ENCODE data around the gene ILK. TPM values are rescaled to one million over a fixed set of nuclear protein-coding genes. Genes with fewer than 3 reads are reported as not detected.

Gene ILK
- total RNA-seq, 4 donors from 2014 or later, result 101 to 144 (median 121) TPM

GRCh38 chr11:6612213-6613041 lies 8.9 kb downstream of the ILK start, which contains the start of gene TAF10:
TAF10 (minus strand) TSS chr11:6612216; CDS start chr11:6612189, 27 bp downstream.
- H3K27ac ChIP-seq, result peak within 1 kb of the TSS; percentile 96 to 99 (median 99)
- peaks cover 32 to 44% of the 10 kb centered on the region in 2 donors for H3K36me3 ChIP-seq
- intact Hi-C loops (cut with DNase I), result no loop called here
- DNase-seq, result peak; percentile 98
- peak in 1 of 2 donors; percentile 98 for TF ChIP-seq POLR2A (IDR thresholded peaks at IDR 0.05)
- TF ChIP-seq, protein P1, sequence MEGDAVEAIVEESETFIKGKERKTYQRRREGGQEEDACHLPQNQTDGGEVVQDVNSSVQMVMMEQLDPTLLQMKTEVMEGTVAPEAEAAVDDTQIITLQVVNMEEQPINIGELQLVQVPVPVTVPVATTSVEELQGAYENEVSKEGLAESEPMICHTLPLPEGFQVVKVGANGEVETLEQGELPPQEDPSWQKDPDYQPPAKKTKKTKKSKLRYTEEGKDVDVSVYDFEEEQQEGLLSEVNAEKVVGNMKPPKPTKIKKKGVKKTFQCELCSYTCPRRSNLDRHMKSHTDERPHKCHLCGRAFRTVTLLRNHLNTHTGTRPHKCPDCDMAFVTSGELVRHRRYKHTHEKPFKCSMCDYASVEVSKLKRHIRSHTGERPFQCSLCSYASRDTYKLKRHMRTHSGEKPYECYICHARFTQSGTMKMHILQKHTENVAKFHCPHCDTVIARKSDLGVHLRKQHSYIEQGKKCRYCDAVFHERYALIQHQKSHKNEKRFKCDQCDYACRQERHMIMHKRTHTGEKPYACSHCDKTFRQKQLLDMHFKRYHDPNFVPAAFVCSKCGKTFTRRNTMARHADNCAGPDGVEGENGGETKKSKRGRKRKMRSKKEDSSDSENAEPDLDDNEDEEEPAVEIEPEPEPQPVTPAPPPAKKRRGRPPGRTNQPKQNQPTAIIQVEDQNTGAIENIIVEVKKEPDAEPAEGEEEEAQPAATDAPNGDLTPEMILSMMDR (IDR thresholded peaks at IDR 0.05), result peak in 4 of 6 experiments; percentile 34 to 63 (median 44)
- no peaks in the 10 kb centered on the region for H3K27me3 ChIP-seq
- WGBS, 2 donors, result 0 to 1% methylated on average over 31 to 34 of the region's 51 CpGs
- peak within 1 kb of the TSS; percentile 12 to 74 (median 50) for H3K4me3 ChIP-seq (replicated peaks in 1 of 3)
- H3K9me3 ChIP-seq, result no peaks in the 10 kb centered on the region
- peaks cover 12 to 21% of the 10 kb centered on the region in 2 donors for H3K4me1 ChIP-seq

DNA sequence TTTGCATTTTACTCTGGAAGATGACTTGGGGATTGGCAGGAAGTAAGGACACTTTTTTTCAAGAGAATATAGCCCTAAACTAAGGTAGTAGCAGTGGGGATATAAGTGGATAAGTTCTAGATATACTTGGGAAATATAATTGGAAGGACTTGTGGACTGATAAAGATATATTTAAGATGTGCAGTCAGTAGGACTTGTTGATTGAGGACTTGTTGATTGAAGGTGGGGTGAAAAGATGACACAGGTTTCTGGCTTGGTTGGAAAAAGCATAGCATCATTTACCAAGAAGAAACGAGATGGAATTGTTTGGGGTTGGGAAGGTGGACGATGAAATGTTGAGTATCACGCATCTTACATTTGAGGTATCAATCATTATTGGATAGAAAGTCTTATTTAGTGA lies 9.9 kb downstream of the ILK start:
- DNase-seq, result no peak
- Histone ChIP-seq H3K27me3 (no peaks in the 10 kb centered on the region), H3K9me3 (no peaks in the 10 kb centered on the region), H3K4me3 (replicated peaks in 1 of 3) (no peak overlapping the region), H3K27ac (peak overlapping the region in 2 of 3 donors; percentile 96 to 99), H3K36me3 (peaks cover 25 to 37% of the 10 kb centered on the region in 2 donors), H3K4me1 (peaks cover 18 to 27% of the 10 kb centered on the region in 2 donors)
- intact Hi-C loops (cut with DNase I), result no loop called here
- TF ChIP-seq POLR2A (IDR thresholded peaks at IDR 0.05), result no peak
- TF ChIP-seq, protein P1 (IDR thresholded peaks at IDR 0.05), result no peak
- 94 to 96% methylated on average over 3 of the region's 3 CpGs for WGBS, 2 donors

DNA sequence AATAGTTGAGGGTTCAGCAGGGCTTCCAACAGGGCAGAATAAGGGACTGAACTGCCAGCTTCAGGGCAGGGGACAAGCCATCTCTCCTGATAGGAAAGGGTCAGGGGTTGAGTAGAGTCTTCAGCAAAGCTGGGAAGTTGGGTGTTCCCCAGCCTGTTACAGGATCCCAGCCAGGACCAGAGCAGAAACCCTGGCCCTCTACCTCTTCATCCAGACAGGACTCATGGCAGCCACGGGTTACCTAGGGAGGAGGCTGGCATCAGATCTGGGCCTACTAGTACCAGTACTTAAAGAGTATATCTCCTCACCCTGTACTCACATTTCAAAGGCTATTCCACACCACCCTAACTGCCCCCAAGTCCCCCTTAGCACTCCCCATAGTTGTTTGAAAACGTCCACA lies 10.9 kb downstream of the ILK start:
- peaks cover 16 to 28% of the 10 kb centered on the region in 2 donors for H3K36me3 ChIP-seq
- no peaks in the 10 kb centered on the region for H3K9me3 ChIP-seq
- H3K27ac ChIP-seq, result no peak overlapping the region
- peaks cover 21 to 29% of the 10 kb centered on the region in 2 donors for H3K4me1 ChIP-seq
- intact Hi-C loops (cut with DNase I), result no loop called here
- WGBS, 2 donors, result 76 to 96% methylated on average over 2 of the region's 2 CpGs
- DNase-seq, result no peak
- no peak overlapping the region for H3K4me3 ChIP-seq (replicated peaks in 1 of 3)
- H3K27me3 ChIP-seq, result no peaks in the 10 kb centered on the region
- TF ChIP-seq POLR2A (IDR thresholded peaks at IDR 0.05), result no peak
- TF ChIP-seq, protein P1 (IDR thresholded peaks at IDR 0.05), result no peak

- Histone ChIP-seq H3K27me3 (no peaks in the 10 kb centered on the region), H3K36me3 (peaks cover 10 to 22% of the 10 kb centered on the region in 2 donors), H3K4me1 (peaks cover 27 to 29% of the 10 kb centered on the region in 2 donors), H3K9me3 (no peaks in the 10 kb centered on the region), H3K4me3 (replicated peaks in 1 of 3) (no peak overlapping the region), H3K27ac (no peak overlapping the region)
- 91 to 100% methylated on average over 4 to 5 of the region's 5 CpGs for whole genome bisulfite sequencing, 2 donors
- intact Hi-C loops (cut with DNase I), result loop anchor here (5.0 kb wide), 3 partner anchors 67 to 133 kb away; partner anchors contain the start of genes ARFIP2, MRPL17 and TIMM10B
- no peak for TF ChIP-seq POLR2A (IDR thresholded peaks at IDR 0.05)
- TF ChIP-seq, protein P1 (IDR thresholded peaks at IDR 0.05), result no peak
- no peak for DNase-seq
Measured at GRCh38 chr11:6615046-6615445, 11.5 kb downstream of the ILK start.

Measured in thyroid gland (tissue), 4 donors.